ENCODE results near the gene ZNF674.
"Not testable (repeated sequence)": the region's sequence is repeated elsewhere in the genome, so short reads cannot be mapped to it uniquely, and the experiment has no call there.

ZNF674 gene

DNA sequence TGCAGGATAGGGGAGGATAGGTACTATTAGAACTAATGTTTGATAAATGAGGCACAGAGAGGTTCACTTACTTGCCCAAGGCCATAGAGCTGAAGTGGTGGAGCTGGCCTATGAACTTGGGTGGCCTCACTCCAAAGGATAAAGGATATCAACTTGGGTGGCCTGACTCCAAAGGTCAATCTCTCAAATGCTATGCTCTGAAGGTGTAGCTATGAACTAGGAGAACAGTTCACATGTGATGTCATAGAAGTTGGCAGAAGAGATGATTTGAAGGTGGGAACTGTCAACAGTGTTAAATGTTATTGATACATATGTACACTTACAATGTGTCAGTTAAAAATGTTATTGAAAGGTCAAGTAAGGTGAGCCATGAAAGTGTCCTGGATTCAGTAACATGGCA lies 22.2 kb upstream of the ZNF674 start:
- no peak for DNase-seq

DNA sequence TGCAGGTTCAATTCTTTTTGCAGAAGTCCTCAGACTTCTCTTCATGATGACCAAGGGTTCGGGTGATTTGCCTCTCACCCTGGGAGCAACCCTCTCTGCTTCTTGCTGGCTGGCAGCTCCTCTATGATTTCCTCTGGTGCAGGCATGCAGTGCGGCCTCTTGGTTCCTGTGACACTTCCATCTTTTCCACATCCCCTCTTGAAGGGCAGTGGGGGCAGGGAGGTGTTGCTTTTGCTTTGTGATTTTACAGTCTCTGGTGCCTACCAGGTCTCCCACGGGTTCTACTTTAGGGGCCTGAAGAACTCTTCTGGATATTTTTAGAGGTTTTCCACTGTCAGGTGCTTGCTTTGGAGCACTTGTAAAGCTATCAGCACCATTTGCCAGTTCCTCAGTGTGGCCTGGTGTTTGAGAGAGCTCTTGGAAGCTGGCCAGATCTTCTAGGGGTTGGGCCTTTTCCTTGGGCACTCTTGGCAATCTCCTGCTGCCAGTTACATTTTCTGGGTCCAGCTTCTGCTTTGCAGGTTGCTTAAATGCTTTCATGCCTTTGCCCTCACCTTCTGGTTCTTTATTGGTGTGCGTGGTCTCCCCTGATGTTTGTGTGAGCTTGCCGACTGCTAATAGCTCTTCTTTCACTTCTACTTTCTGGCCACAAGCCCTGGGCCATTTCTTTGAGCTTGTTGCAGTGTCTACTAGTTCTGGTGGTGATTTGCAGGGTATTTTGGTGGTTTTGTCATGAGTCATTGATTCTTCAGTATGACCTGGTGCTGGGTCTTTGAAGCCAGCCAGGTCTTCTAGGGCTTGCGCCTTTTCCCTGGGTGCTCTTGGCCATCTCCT lies 16.8 kb upstream of the ZNF674 start:
- DNase-seq = no peak

DNA sequence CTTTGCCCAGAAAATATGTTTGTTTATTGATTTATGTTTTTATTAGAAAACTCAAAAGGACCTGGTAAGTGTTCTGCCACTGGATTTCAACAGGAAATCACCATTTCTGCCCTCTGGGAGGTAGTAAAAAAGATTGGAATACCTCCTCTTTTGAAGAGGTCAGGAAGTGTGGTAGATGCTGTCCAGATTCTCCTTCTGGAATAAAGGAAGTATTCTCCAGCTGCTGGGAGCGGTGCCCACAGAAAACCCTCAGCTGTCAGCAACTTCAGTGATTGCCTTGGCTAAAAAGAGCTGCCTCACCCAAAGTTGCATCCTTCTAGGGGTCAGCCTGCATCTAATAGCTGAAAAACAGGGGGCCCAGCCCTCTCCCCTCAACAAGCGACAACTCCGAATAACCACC lies 13.8 kb upstream of the ZNF674 start:
- DNase-seq = no peak

DNA sequence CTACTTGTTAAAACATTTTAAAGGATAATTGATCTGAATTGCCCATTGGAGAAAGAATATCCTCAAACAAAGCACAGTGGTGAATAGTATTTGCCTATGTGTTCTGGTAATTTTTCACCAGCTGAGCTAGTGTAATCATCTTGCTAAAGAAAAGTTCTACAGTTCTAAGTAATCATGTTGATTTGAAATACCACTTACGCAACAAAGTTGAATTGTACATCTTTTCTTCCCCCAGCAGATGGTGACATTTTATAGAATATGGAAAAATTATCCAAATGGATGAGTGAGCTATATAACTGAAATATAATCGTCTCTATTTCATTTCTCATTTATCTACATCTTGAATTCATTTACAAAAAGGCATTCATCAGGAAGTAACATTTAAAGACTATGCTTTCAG lies 9.7 kb upstream of the ZNF674 start:
- DNase-seq = no peak

DNA sequence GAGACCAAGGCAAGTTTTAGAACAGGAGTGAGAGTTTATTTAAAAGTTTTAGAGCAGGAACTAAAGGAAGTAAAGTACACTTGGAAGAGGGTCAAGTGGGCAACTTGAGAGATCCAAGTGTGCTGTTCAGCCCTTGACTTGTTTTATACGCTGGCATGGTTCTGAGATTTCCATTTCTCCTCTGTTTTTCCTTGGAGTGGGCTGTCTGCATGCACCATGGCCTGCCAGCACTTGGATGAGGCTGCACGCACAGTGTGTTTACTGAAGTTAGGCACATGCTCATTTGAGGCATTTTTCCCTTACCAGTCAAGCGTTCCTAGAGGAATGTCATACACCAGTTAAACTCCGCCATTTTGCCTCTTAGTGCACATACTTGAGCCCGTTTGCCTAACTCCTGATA lies 8.7 kb upstream of the ZNF674 start:
- no peak for DNase-seq

DNA sequence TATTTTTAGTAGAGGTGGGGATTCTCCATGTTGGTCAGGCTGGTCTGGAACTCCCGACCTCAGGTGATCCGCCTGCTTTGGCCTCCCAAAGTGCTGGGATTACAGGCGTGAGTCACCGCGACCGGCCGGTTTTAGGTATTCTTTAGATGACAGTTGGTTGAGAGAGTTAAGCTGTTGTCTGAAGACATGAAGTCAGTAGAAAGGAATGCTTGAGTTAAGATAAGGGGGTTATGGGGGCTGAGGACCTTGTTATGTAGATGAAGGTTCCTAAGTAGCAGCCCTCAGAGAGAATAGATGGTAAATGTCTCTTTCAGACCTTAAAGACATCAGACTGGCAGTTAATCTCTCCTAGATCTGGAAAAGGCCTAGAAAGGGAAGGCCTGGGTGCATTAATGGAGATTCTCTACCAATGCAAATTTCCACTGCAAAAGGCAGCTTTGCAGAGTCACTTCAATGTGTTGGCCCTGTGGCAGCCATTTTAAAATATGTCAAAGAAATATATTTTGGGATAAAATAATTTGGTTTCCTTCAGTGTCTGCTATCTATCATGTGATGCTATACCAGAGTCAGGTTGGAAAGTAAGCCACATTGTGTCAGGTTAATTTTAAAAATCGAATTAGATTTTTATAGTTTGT lies 6.4 kb upstream of the ZNF674 start:
- DNase-seq = no peak

DNA sequence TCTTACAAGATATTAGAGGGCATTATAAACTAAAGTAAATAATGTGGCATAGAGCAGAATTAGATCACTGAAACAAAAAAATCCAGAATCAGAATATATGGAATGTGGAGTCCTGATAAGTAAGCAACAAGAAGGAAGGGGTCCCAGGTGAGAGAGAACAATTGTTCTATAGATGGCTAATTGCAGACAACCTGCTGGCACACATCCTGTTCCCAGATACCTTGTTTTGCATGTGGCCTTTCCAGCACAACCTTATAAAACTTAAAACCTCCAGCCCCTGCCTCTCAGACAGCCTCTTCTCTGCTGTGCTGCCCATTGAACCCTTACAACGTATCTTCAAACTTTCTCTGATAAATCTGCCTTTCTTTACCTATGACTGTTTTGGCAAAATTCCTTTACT lies 4.7 kb upstream of the ZNF674 start:
- no peak for DNase-seq

DNA sequence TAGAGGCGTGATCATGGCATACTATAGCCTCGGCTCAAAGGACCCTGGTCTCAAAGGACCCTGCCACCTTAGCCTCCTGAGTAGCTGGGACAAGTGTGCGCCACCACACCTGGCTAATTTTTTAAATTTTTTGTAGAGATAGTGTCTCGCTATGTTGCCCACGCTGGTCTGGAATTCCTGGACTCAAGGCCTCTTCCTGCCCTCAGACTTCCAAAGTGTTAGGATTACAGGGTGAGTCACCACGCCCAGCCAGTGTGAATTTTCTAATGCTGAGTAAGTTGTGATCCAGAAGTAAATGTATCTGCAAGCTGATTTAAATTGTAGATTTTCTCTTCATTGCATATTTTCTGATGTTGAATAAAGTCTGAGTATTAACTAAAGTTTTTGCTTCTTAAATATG lies 2.6 kb upstream of the ZNF674 start:
- peak; percentile 16 for DNase-seq

DNA sequence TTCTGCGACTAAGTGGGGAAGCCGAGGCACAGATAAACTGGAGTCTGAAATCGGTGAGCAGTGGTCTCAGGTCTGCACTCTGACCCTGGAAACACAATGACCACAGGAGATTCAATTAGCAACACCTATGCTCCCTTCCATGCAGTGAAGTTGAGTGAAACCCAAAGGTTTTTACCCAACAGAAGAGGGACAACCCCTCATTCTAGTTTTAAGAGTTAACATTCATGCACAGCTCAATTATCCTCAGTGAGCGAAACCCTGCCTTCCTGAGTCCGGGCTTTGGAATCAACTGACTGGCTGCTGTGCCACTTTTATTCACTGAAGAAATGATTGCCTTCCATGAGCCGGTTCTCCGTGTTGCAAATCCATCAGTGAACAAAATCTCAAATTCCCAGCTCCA lies 694 bp downstream of the ZNF674 start:
- DNase-seq = not testable (repeated sequence)

DNA sequence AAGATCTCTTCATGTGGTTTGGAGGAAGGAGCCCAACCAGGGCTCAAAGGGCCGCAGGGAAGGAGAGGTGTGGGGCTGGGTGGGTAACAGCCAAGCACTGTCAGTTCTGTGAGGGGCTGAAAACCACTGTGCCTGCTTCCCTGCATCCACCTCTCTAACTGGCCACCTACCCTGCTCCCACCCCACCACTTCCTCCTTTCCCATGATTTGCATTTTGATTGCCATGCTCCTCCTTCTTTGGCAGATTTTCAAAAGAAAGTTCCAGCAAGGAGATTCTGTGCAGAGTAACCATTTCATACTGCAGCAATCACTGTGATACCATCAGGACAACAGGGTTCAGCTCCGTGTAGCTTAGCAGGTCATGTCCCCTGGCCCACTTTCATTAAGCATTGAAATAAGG lies 1.8 kb downstream of the ZNF674 start:
- no peak for DNase-seq

DNA sequence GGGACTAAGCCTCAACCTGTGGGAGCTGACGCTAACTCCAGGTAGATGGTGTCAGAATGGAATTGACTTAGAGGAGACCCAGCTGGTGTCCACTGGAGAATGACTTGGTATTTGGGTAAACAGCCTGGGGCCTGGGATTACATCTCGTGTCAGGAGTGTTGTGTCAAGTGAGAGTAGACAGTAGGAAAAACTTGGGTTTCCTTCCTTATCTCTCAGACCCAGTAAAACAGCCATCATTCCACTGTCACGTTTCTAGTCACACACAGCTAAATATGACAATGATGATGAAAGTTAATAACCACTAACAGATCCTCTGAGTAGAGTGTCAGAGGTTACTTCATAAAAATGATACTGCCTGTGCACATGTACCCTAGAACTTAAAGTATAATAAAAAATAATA lies 13.8 kb downstream of the ZNF674 start:
- no peak for DNase-seq

DNA sequence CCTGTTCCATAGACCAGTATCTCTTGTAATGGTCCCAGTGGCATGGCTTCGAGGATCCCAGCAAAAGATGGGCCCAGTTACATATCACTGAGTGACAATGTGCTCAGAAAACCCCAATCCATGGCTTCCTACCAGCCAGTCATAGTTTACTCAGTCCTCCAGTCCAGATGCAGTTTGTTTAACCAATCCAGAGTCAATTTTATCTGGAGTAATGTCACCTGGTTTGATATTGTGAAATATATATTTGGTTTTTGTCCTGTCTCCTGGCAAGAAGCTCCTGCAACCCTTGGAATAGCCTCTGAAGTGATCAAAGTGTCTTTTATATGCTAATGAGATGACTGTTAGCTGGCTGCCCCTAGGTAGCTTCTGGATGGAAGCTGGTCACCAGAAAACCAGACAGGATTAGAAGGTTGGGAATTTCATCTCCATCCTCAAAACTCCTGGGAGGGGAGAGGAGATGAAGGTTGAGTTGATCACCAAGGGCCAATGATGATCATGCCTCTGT lies 14.8 kb downstream of the ZNF674 start:
- DNase-seq = not testable (repeated sequence)

DNA sequence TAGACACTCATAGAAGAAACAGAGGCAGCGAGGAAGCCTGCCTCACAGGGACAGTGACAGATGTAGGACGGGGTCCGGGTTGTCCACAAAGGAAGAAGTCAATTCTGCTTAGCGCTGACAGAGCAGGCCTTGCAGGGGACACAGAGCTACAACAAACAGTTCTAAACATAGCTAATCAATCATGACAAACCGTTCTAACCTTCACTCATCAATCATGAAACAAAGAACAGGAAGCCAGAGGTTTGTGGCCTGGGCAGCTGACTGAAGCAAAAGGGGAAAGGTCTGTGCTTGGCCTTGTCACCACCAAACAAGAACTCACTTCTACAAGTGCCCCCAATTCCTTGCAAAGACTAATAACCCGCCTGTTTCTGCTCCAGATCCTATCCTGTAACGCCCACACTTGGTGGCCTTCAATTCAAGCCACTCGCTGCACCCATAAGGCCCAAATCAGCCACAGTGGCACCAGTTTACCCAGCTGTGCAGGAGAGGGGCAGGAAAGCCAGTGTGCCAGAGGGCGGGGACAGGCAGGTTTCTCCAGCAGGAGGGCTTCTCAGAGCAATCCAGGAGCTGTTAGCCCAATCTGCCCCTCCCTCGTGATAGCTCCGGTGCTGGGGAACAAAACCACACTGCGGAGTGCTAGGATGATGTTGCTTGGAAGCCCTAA lies 15.3 kb downstream of the ZNF674 start:
- DNase-seq = not testable (repeated sequence)

DNA sequence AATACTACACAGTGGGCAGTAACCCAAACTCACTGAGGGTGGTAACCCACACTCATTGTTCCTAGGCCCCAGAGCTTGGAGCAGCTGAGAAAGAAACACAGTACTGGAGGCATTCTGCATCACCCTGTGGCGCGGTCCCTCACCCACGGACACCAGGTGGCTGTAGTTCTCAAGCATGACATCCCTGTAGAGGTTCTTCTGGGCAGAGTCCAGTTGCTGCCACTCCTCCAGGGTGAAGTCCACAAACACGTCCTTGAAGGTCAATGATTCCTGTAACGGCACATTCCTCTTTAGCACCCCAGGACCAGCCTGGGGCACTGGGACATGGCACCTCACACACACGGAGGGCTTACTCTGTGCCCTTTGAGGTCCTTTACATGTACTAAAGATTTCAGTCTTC lies 16.6 kb downstream of the ZNF674 start:
- not testable (repeated sequence) for DNase-seq

DNA sequence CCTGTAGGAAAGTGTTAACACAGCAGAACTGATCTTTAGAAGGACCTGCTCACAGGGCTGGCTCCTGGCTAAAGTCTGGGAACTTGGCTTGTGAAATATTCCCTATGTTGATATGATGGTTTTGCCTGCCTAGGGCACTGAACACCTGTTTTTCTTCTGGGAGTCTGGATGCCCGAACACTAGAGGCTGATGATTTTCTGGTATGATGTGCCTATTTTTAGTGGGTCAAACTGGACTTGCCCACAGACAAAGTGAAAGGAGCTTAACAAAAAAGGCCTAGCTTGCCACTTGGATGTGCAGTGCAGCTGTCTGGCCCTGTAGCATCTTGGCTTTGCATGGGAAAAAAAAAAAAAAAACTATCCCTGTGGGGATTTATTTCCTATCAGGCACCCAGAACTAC lies 39.1 kb downstream of the ZNF674 start:
- DNase-seq = no peak

DNA sequence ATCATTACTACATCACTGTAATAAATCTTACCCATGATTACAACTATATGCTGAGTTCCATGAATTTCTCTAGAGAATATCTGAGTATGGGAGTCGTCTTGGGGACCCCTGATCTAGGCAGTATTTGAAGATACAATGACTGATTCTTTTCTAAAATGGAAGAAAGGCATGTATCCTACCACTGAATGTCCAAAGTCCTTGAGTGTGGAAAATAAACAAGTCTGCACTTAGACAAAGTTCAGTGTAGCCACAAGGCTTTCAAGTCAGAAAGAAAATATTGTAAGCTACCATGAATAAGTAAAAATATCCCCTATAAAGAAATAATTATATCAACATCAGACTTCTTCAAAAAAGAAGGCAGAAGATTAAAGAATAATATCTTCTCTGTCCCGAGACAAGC lies 42.4 kb downstream of the ZNF674 start:
- DNase-seq = no peak

DNA sequence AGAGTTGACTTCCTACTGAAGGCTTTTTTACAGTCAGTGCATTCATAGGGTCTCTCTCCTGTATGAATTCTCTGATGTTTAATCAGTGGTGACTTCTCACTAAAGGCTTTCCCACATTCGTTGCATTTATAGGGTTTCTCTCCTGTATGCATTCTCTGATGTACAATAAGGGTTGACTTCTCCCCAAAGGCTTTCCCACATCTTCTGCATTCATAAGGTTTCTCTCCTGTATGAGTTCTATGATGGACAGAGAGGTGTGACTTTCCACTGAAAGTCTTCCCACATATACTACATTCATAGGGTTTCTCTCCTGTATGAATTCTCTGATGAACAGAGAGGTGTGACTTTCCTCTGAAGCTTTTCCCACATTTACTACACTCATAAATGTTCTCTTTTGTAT lies 45.2 kb downstream of the ZNF674 start:
- DNase-seq = no peak

DNA sequence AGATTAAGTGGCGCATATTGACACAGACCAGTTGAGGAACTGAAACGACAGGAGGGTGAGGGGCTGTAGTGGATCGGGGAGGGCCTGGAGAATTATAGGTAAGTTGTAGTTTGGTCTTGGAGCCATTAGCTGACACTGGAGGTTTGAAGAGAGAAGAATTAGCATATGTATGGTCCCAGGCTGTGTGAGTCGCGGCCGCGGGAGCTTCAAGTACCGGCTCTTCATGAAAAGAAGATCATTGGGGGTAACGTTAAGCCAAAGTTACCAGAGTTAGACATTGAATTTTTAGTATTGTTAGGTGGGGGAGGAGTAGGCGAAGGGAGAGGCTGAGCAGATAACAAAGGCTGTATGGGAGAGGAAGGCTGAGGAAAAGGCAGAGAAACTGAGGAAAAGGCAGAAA lies 56.5 kb downstream of the ZNF674 start:
- DNase-seq = no peak

DNA sequence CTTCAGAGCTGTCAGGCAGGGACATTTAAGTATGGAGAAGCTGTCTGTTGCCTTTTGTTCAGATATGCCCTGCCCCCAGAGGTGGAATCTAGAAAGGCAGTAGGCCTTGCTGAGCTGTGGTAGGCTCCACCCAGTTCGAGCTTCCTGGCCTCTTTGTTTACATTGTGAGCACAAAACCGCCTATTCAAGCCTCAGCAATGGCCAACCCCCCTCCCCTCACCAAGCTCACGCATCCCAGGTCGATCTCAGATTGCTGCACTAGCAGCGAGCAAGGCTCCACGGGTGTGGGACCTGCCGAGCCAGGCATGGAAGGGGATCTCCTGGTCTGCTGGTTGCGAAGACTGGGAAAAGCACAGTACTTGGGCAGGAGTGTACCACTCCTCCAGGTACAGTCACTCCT lies 59.3 kb downstream of the ZNF674 start:
- DNase-seq = no peak

DNA sequence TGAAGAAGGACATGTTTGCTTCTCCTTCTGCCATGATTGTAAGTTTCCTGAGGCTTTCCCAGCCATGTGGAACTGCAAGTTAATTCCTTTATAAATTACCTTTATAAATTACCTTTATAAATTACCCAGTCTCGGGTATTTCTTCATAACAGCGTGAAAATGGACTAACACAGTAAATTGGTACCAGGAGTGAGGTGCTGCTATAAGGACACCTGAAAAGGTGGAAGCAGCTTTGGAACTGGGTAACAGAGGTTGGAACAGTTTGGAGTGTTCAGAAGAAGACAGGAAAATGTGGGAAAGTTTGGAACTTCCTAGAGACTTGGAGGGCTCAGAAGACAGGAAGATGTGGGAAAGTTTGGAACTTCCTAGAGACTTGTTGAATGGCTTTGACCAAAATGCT lies 66.6 kb downstream of the ZNF674 start:
- DNase-seq = not testable (repeated sequence)

DNA sequence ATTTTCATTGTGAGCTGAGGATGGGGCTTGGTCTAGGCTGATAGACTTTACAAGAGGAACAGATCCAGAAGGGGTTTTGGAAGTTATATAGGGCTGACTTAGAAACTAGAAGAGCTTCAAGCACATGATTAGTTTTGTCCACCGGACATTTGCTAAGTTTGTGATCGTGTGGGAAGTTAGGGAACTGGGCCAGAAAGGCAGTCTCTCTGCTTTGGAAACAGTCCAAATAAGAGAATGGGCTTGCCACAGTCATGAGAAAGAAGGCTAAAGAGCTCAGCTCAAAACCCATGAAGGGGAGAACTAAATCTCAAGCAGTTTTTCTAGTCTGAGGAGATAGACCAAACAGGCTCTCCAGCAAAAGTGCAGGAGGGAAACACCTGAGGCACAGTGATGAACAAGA lies 67.8 kb downstream of the ZNF674 start:
- DNase-seq = no peak

DNA sequence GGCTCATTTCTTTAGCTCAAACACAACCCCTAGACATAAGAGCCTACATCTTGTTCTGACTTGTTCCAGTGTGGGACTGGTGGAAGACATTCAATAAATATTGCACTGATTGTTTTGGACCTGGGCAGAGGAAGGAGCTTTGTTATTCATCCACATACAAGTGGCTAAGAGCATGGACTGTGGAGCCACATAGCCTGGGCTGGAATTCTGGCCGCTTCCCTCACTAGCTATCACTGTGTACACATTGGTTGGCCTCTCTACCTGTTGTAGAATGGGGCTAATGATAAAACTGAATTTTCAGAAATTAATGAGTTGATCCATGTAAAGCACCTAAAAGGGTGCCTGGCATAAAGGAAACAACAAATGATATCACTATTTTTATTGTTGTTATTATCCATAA lies 80.0 kb downstream of the ZNF674 start:
- DNase-seq = no peak

DNA sequence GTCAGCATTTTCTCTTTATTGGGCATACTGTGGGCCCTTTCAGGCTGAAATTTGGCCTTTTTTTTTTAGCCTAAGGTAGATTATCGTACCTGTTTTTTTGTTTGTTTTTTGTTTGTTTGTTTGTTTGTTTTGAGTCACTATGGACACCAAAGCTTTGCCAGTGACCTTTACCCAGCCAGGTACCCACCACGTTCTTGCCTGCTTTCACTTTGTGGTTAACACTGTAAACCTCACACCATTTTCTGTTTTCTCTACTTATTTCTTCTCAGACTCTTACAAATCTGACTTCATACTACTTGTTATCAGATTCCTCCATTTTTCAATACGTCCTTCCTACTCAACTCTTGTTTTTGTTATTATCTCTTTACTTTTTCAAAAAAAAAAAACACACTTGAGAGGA lies 81.5 kb downstream of the ZNF674 start:
- no peak for DNase-seq

DNA sequence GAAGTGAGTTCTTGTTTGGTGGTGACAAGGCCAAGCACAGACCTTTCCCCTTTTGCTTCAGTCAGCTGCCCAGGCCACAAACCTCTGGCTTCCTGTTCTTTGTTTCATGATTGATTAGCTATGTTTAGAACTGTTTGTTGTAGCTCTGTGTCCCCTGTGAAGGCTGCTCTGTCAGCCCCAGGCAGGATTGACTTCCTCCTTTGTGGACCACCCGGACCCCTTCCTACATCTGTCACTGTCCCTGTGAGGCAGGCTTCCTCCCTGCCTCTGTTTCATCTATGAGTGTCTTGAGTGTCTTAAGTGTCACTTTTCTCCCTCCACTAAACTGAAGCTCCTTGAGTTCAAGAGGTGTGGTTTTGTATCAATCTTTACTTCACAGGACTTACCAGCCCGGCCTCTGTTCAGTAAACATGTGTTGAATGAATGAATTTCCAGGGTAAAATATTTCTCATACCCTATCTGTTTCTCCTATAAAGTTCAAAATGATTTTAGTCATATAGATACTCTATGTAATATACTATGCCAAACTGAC lies 83.5 kb downstream of the ZNF674 start:
- no peak for DNase-seq
